GM19463 (cell line): ENCODE measurements around the gene PLCD1.
"Not testable (repeated sequence)": the region's sequence is repeated elsewhere in the genome, so short reads cannot be mapped to it uniquely, and the experiment has no call there.

Source experiments
- ATAC-seq: cut with Tn5 transposase; IDR thresholded peaks from one replicate; pipeline ENCODE4 v1.9.1; 2021; ENCODE audit warnings: mild to moderate bottlenecking, moderate library complexity; ENCODE audit not compliant: unreplicated experiment

The PLCD1 gene

DNA sequence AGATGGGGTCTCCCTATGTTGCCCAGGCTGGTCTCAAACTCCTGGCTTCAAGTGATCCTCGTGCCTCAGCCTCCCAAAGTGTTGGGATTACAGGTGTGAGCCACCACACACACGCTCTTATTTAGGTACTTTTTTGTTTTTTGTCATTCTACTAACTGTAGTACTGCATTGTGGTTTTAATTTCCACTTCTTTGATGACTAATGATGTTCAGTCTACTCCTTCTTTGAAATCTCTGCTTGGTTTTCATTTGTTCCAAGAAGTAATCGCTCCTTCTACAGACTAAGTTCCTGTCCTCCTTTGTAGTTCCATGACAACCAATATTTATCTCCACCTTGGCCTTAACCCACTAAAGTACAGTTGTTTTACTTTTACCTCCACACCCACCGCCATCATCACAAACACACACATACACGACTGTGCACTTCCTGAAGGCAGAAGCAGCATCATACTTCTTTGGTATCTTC, 9.0 kb upstream of the PLCD1 start:
- no peak for ATAC-seq

DNA sequence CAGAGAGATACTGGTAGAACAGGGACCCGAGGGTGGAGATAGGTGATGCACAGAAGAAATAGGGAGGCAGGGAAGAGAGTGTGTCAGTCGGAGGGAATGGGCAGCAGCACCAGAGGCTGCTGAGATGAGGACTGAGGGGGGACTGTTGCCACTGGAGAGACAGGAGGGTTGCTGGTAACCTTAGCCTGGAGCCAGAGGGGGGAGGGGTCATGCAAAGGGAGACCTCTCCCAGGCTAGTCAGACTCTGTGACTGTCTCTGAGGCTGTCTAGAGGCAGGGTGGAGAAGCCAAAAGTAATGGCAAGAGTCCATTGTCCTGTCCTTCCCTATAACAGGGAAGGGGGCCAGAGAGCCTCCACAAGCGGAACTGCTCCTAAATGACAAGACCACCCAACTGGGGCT, 7.5 kb upstream of the PLCD1 start:
- no peak for ATAC-seq

DNA sequence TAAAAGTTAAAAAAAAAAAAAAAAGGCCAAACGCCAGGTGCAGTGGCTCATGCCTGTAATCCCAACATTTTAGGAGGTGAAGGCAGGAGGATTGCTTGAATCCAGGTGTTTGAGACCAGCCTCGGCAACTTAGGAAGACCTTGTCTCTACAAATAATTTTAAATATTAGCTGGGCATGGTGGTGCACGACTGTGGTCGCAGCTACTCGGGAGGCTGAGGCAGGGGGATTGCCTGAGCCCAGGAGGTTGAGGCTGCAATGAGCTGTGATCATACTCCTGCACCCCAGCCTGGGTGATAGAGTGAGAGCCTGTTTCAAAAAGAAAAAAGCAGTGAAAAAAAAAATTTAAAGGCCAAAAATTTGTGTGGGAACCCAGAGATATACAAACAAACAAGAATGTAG, 6.8 kb upstream of the PLCD1 start:
- ATAC-seq = no peak

DNA sequence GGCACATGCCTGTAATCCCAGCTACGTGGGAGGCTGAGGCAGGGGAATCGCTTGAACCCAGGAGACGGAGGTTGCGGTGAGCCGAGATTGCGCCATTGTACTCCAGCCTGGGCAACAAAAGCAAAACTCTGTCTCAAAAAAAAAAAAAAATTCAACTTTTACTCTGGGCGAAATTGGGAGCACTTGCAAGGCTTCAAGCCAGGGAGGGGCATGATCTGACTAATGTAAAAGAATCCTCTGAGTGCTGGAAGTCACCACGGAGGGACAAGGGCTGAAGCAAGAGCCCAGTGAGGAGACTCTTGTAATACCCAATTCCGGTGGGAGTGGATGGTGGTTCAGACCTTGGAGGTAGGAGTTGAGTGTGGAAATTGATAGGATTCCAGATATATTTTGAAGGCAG, 4.9 kb upstream of the PLCD1 start:
- ATAC-seq = not testable (repeated sequence)

- ATAC-seq = not testable (repeated sequence)
Observed at GRCh38 chr3:38033586-38033985, 4.1 kb upstream of the PLCD1 start.

GRCh38 chr3:38032328-38032865, 3.0 kb upstream of the PLCD1 start:
- ATAC-seq = no peak

- no peak for ATAC-seq
Observed at GRCh38 chr3:38031022-38031994, 1.9 kb upstream of the PLCD1 start.

- ATAC-seq = no peak
Observed at GRCh38 chr3:38030126-38031021, 932 bp upstream of the PLCD1 start.

DNA sequence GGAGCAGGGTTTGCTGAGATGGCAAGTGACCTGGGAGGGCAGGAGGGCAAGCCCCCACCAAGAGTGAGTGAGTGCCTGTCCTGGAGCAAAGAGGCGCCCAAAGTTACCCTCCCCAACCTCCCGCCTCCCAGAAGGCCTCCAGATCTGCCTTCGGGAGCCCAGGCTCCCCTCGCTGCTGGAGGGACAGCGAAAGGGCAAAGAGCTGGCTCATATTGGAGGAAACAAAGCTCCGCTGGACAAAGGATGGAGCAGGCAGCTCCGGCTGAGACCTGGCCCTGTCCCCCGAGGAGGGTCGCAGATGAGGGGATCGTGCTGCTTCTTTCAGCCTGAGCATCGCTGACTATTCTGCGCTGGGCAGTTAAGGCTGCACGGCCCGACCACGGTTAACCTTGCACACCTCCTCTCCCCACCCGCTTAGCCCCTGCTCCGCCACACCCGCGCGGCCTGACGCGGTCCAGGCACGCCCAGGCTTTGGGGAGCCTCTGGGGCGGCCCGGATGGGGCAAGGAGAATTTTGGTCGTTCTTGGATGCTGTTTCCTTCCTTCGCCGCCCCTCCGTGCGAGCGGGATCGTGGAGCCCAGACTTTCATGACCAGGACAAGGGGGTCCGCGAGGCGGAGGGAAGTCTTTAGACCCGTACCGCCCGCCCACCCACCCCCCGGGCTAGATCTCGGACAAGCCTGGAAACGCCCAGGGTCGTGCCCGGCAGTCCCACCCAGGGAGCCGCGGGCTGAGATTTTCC, 651 bp downstream of the PLCD1 start:
- no peak for ATAC-seq

DNA sequence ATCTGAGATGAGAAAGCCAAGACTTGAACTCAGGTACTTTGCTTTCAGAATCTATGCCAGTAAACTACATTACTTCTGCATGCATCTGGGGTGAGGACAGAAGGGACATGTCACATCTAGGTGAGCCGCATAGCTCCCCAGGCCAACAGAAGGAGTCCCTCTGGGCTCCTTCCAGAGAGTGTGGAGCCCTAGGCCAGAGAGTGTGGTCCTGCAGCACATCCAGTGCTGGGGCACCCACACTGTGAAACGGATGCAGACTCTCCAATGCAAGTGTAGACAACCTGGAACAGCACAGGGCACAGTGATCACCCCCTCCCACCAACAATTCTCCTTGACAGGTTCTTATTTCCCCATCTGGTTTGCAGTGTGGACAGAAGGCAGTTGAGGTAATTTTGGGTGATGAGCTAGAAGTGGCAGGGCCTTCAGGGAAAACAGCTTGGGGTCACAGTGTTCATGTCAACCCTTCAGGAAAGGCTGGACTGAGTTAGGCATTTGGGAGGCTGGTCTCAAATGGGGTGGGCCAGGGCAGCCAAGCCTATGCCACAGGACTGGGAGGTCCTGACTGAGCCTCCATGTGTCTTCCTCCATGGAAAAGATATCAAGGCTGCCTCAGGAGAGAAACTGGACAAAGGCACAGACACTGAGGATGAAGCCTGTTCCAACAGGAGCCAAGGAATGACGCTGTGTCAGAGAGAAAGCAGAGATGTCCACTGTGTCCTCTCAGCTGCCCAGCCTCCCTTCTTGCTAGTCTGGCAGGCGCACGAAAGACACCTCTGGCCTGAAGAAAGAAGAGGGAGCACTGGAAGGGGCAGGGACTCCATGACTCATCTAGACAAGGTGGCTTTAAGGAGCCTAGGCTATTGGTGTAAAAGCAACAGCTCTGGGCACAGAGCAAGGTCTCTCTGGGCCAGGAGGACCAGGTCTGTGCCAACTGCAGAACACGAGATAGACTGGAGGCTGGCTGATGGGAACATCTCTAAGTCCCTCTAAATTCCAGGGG, 1.7 kb downstream of the PLCD1 start:
- no peak for ATAC-seq

DNA sequence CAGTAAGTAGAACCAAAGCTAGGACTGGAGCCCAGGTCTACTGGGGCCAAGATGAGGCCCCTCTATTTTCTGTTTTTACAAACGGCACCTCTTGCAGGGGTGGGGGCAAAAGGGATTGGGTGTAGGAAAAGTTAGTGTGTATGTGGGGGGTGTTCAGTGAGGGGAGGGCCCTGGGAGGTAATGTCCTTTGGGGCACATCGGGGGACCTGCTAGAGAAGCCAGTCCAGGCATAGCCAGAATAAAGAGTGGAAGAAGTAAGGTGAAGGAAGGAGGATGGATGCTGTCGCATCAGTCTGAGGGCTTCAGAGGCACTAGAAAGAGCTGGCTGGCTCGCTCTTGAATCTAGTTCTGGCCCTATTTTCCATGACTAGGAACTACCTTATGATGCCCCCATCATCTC, 2.6 kb downstream of the PLCD1 start:
- ATAC-seq = no peak

DNA sequence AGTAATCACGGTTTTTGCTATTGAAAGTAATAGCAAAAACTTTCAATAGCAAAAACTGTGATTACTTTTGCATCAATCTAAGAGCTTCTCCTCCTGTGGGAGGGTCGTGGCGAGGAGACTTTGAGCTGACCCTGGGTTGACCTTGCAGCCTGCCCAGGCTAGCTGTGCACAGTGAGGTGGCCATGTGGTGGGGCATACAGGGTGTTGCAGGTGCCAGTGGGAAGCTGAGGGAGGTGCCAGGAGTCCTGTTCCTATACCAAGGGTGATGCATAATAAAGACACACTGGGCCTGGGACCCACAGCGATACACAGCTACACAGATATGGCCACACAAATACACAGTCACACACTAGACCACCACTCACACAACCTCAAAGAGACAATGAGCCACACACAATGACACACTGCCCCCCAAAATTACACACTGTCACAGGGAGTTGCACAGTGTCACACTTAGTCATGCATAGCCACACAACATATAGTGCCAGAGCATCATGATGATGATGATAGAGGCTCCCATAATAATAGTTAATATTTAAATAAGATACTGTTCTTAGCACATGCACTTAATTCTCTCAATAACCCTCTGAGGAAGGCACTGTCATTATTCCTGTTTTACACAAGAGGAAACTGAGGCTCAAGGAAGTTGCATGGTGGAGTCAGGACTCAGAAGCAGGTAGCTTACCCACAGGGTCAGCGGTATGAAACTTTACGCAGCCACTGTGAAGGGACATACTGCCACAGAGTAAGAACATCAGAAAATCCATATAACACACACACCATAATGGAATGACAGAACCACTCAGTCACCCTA, 6.3 kb downstream of the PLCD1 start:
- no peak for ATAC-seq

- ATAC-seq = no peak
Observed at GRCh38 chr3:38022301-38022700, 7.1 kb downstream of the PLCD1 start.

DNA sequence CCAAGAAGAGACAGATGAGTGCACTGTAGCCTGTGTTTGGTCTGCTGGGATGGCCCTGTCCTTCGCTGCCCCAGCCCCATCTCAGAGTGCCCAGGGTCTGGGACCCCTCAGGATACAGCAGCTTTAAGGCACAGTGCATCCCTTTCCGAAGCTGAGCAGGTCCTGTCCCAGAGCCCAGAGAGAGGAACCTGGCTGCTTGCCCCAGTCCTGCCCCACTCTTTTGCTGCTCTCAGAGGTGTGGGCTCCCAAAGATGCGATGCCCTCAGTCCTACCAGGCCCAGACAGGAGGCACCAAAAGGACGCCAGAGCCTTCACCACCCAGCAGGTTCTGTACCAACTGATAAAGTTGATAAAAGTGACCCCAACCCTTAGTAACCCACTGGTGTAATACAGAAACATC, 8.2 kb downstream of the PLCD1 start:
- ATAC-seq = no peak

GRCh38 chr3:38020342-38020726, 9.1 kb downstream of the PLCD1 start:
- ATAC-seq = no peak

DNA sequence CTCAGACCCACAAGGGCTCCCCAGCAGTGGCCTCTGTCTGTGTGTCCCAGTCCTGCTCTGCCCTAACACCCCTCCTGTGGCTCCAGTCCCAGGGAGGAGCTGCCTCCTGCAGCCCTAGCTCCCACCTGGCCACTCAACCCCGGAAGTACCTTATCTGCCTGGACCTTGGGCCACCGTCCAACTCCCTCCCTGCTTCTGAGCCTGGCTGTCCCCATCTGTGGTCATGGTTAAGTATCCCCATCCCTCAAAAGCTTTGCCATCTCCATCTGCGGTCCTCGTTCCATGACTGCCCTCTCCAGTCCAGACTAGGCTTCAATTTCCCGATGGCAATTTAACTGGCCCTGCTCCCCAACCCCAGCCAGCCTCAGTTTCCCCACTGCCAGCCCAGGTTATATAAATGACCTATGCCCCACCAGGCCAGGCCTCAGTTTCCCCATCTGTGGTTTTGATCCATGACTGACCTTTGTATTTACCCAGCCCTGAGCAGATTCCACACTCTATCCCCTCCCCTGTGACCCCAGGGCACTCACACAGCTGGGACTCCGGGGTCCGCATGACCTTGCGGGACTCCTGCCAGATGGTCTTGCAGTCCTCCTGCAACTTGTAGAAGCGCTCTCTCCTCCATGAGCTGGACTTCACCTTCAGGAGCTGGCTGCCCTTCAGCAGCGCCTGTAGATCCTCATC, 9.6 kb downstream of the PLCD1 start:
- ATAC-seq = no peak

- ATAC-seq = no peak
Observed at GRCh38 chr3:38018296-38019266, 10.9 kb downstream of the PLCD1 start.
